HepG2 (cell line): Measurements from ENCODE around the gene CPEB4. TPM values are rescaled to one million over a fixed set of nuclear protein-coding genes. Genes with fewer than 3 reads are reported as not detected.

Experiments
- ARNT ChIP-seq: fragments of 450-650 bp; IDR thresholded peaks from 2 replicates; pipeline ENCODE4 v1.6.1; 2017
- CBX2 ChIP-seq, 2 experiments: fragments of 200-600 bp in 1 of 2; sonication (generic); formaldehyde crosslinking in 1 of 2; IDR thresholded peaks; 2 replicates each; pipeline versions ENCODE4 v1.7.0 to v1.8.1; 2018 to 2022; ENCODE audit warnings: low read depth in 2 of 2, low read length in 1 of 2, mild to moderate bottlenecking in 1 of 2, missing genetic modification reagents in 1 of 2
- CHD4 ChIP-seq: fragments of 200-600 bp; sonication (generic); IDR thresholded peaks from 2 replicates; pipeline ENCODE4 v1.7.0; 2017; ENCODE audit warnings: mild to moderate bottlenecking, low read length, borderline replicate concordance
- CREBL2 ChIP-seq: sonication (generic); formaldehyde crosslinking; IDR thresholded peaks from 2 replicates; pipeline ENCODE4 v1.8.1; 2023; ENCODE audit warnings: missing genetic modification reagents, mild to moderate bottlenecking, borderline replicate concordance
- HNRNPH1 ChIP-seq: fragments of 200-400 bp; formaldehyde crosslinking; optimal IDR thresholded peaks from 2 replicates; pipeline ENCODE3; 2017; ENCODE audit warnings: mild to moderate bottlenecking, low read depth, low read length
- HNRNPK ChIP-seq: fragments of 200-400 bp; formaldehyde crosslinking; IDR thresholded peaks from 2 replicates; pipeline ENCODE4 v1.6.1; 2018; ENCODE audit warnings: low read length, low read depth, moderate library complexity, mild to moderate bottlenecking; ENCODE audit not compliant: poor library complexity, severe bottlenecking
- KDM4B ChIP-seq: sonication (generic); formaldehyde crosslinking; IDR thresholded peaks from 2 replicates; pipeline ENCODE4 v1.4.0; 2020; ENCODE audit warnings: missing genetic modification reagents
- KLF15 ChIP-seq: sonication (generic); formaldehyde crosslinking; IDR thresholded peaks from 2 replicates; pipeline ENCODE4 v1.8.1; 2023; ENCODE audit warnings: borderline replicate concordance, mild to moderate bottlenecking, inconsistent platforms, missing genetic modification reagents, mixed read lengths
- MIER3 ChIP-seq: IDR thresholded peaks from 2 replicates; pipeline ENCODE4 v1.6.1; 2016; ENCODE audit warnings: missing compliant biosample characterization, borderline replicate concordance
- NRL ChIP-seq: sonication (generic); formaldehyde crosslinking; IDR thresholded peaks from 2 replicates; pipeline ENCODE4 v1.5.0; 2020; ENCODE audit warnings: missing genetic modification reagents, mild to moderate bottlenecking, moderate library complexity, borderline replicate concordance
- PLRG1 ChIP-seq: fragments of 450-650 bp; conservative IDR thresholded peaks from 2 replicates; pipeline ENCODE4 v1.6.1; 2016
- POLR2A ChIP-seq, 2 experiments: IDR thresholded peaks; 2 replicates each; pipeline ENCODE4 v1.6.1; 2011; ENCODE audit warnings: low read depth in 2 of 2, low read length in 2 of 2, mild to moderate bottlenecking in 1 of 2, moderate library complexity in 1 of 2; ENCODE audit not compliant: insufficient read depth in 1 of 2
- RCOR2 ChIP-seq: IDR thresholded peaks from 2 replicates; pipeline ENCODE4 v1.6.1; 2016; ENCODE audit warnings: missing biosample characterization, missing genetic modification reagents
- RFXAP ChIP-seq: sonication (generic); formaldehyde crosslinking; IDR thresholded peaks from 2 replicates; pipeline ENCODE4 v1.4.0; 2020; ENCODE audit warnings: missing genetic modification reagents, borderline replicate concordance
- SAP130 ChIP-seq: IDR thresholded peaks from 2 replicates; pipeline ENCODE4 v1.6.1; 2016; ENCODE audit warnings: low read depth
- SMARCE1 ChIP-seq: fragments of 450-650 bp; IDR thresholded peaks from 2 replicates; pipeline ENCODE4 v1.6.1; 2017; ENCODE audit warnings: borderline replicate concordance
- SRF ChIP-seq: IDR thresholded peaks from 2 replicates; pipeline ENCODE4 v1.6.1; 2011; ENCODE audit warnings: mild to moderate bottlenecking, low read depth, low read length, moderate library complexity
- SUZ12 ChIP-seq: fragments of 150-350 bp; IDR thresholded peaks from 2 replicates; pipeline ENCODE4 v1.6.1; 2014; ENCODE audit warnings: low read depth, low read length
- ZBTB3 ChIP-seq: sonication (generic); formaldehyde crosslinking; IDR thresholded peaks from 2 replicates; pipeline ENCODE4 v1.4.0; 2020; ENCODE audit warnings: low read depth, mild to moderate bottlenecking, moderate library complexity, missing genetic modification reagents, borderline replicate concordance
- ZHX1 ChIP-seq: sonication (generic); formaldehyde crosslinking; IDR thresholded peaks from 2 replicates; pipeline ENCODE4 v1.8.1; 2022; ENCODE audit warnings: low read depth, mild to moderate bottlenecking, missing genetic modification reagents
- ZNF292 ChIP-seq: sonication (generic); formaldehyde crosslinking; IDR thresholded peaks from 2 replicates; pipeline ENCODE4 v1.8.1; 2022; ENCODE audit warnings: mild to moderate bottlenecking, low read depth, missing genetic modification reagents, borderline replicate concordance
- ZNF468 ChIP-seq: sonication (generic); formaldehyde crosslinking; IDR thresholded peaks from 2 replicates; pipeline ENCODE4 v1.8.0; 2022; ENCODE audit warnings: mild to moderate bottlenecking, moderate library complexity, missing genetic modification reagents
- ZNF546 ChIP-seq: sonication (generic); formaldehyde crosslinking; conservative IDR thresholded peaks from 2 replicates; pipeline ENCODE4 v1.8.1; 2023; ENCODE audit warnings: mild to moderate bottlenecking, missing genetic modification reagents
- ZNF552 ChIP-seq: sonication (generic); formaldehyde crosslinking; IDR thresholded peaks from 2 replicates; pipeline ENCODE4 v1.9.0; 2022; ENCODE audit warnings: missing genetic modification reagents, mild to moderate bottlenecking, borderline replicate concordance
- ZNF563 ChIP-seq: sonication (generic); formaldehyde crosslinking; IDR thresholded peaks from 2 replicates; pipeline ENCODE4 v1.8.0; 2022; ENCODE audit warnings: mild to moderate bottlenecking, moderate library complexity, missing genetic modification reagents
- ZNF569 ChIP-seq: sonication (generic); formaldehyde crosslinking; IDR thresholded peaks from 2 replicates; pipeline ENCODE4 v1.5.0; 2020; ENCODE audit warnings: mild to moderate bottlenecking, missing genetic modification reagents, moderate library complexity, borderline replicate concordance
- ZNF607 ChIP-seq: sonication (generic); formaldehyde crosslinking; IDR thresholded peaks from 2 replicates; pipeline ENCODE4 v1.5.1; 2020; ENCODE audit warnings: missing genetic modification reagents, mild to moderate bottlenecking, borderline replicate concordance
- ZNF816 ChIP-seq: sonication (generic); formaldehyde crosslinking; IDR thresholded peaks from 2 replicates; pipeline ENCODE4 v1.8.0; 2022; ENCODE audit warnings: missing genetic modification reagents, mild to moderate bottlenecking, borderline replicate concordance
- ZSCAN25 ChIP-seq: sonication (generic); formaldehyde crosslinking; IDR thresholded peaks from 2 replicates; pipeline ENCODE4 v1.8.0; 2022; ENCODE audit warnings: mild to moderate bottlenecking, missing genetic modification reagents
- polyA plus RNA-seq, 8 experiments: library from polyadenylated mRNA; depleted of rRNA in 3 of 8; stranded (reverse) in 7 of 8; unstranded in 1 of 8; fragments of >200 nt; fragmentation: Illumina TruSeq in 4 of 8; extraction: Trizol in 4 of 8; gene quantifications; 2 replicates each; pipeline versions ENCODE4 v1.2.1 to v1.2.3, GENCODE V29; 2011 to 2016; ENCODE audit warnings: low read depth in 4 of 8, missing spikeins in 1 of 8, mixed read lengths in 1 of 8; ENCODE audit not compliant: insufficient read depth in 1 of 8
- total RNA-seq, 5 experiments: library from RNA; depleted of rRNA; stranded (reverse); fragments of >200 nt; fragmentation: Illumina TruSeq; extraction: Trizol; gene quantifications; 2 replicates each; pipeline ENCODE4 v1.2.3, GENCODE V29; 2016; ENCODE audit warnings: low read depth in 1 of 5
- TF ChIP-seq, protein P1 (sequence below): sonication (generic); IDR thresholded peaks from 2 replicates; pipeline ENCODE4 v1.6.1; 2016; ENCODE audit warnings: low read depth, borderline replicate concordance

CPEB4 gene
- total and polyA plus RNA-seq, 2 of the 13 experiments (the other 11 are each of a cell fraction or from before 2014, with no cell fraction given), result 7.7 to 26.7 TPM

- TF ChIP-seq SMARCE1, result no peak
- 0 out of 2 replicates have a peak, but pooled peaks have one; percentile 27 for TF ChIP-seq ZNF816 (CRISPR knock-in tag)
- TF ChIP-seq SRF, result no peak
- TF ChIP-seq ZBTB3 (CRISPR knock-in tag), result no peak
- no peak for TF ChIP-seq ZSCAN25 (CRISPR knock-in tag)
- TF ChIP-seq RFXAP (CRISPR knock-in tag), result no peak
- no peak for TF ChIP-seq ZNF607
- no peak for TF ChIP-seq CHD4
- no peak for TF ChIP-seq CREBL2 (CRISPR knock-in tag)
- no peak for TF ChIP-seq ZNF569 (CRISPR knock-in tag)
- TF ChIP-seq SAP130 (CRISPR knock-in tag), result peak; percentile 95
- TF ChIP-seq HNRNPH1, result no peak
- no peak for TF ChIP-seq ZNF546
- TF ChIP-seq MIER3 (CRISPR knock-in tag), result peak; percentile 85
- TF ChIP-seq, protein P1, sequence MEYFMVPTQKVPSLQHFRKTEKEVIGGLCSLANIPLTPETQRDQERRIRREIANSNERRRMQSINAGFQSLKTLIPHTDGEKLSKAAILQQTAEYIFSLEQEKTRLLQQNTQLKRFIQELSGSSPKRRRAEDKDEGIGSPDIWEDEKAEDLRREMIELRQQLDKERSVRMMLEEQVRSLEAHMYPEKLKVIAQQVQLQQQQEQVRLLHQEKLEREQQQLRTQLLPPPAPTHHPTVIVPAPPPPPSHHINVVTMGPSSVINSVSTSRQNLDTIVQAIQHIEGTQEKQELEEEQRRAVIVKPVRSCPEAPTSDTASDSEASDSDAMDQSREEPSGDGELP, result no peak
- TF ChIP-seq PLRG1, result no peak
- TF ChIP-seq POLR2A (IDR thresholded peaks at IDR 0.05; ENCODE audit: insufficient read depth in 1 of 2, low read depth in 2 of 2, low read length in 2 of 2), result no peak
- no peak for TF ChIP-seq SUZ12
- TF ChIP-seq ZNF468 (CRISPR knock-in tag), result no peak
- TF ChIP-seq ZNF552, result no peak
- no peak for TF ChIP-seq ZHX1 (CRISPR knock-in tag)
- TF ChIP-seq KLF15 (CRISPR knock-in tag), result no peak
- TF ChIP-seq ZNF563 (CRISPR knock-in tag), result no peak
- TF ChIP-seq NRL, result no peak
- TF ChIP-seq RCOR2 (CRISPR knock-in tag), result peak; percentile 74; the same call in 1 of the 2 replicates
- no peak for TF ChIP-seq CBX2 (IDR thresholded peaks at IDR 0.05; ENCODE audit: low read depth, low read length)
- TF ChIP-seq CBX2 (CRISPR knock-in tag; IDR thresholded peaks at IDR 0.05; ENCODE audit: low read depth), result no peak
- peak; percentile 71; the same call in 1 of the 2 replicates for TF ChIP-seq ZNF292 (CRISPR knock-in tag)
- no peak for TF ChIP-seq HNRNPK
- peak; percentile 57; the same call in 1 of the 2 replicates for TF ChIP-seq KDM4B (CRISPR knock-in tag)
- no peak for TF ChIP-seq ARNT
These were observed 44.6 kb downstream of the CPEB4 start (continued) for GRCh38 chr5:173932695-173933139.
